Measurements from ENCODE around the gene COL4A5.
"Not testable (repeated sequence)": the region's sequence is repeated elsewhere in the genome, so short reads cannot be mapped to it uniquely, and the experiment has no call there.

COL4A5 gene

DNA sequence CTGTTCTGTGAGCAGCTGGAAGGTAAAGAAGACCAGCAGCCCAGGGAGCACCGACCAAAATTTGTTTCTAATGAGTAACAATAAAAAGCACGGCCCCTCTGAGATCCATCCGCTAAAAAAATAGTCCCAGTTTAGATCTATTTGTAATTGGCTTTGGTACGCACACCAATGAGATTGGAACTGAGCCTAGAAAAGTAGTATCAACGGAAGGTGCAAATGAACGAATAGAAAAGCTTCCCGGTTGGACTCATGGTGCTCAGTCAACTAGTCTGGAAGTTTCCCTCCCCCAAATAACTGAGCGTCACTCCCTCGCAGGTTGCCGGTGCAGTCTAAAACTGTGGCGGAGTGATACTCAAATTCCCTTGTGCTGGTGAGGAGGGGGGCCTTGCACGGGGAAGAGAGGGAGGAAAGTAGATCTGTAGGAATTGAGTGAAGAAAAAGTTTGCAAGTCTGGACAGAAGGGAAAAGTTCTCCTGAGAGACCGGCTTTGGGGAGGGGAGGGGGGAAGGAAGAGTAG lies at the start of gene COL4A5:
TSS of gene COL4A5 (plus strand) at position 413 of the 517 bp plus-strand sequence. CDS start 288 bp downstream, outside the sequence.
- no peak for DNase-seq

DNA sequence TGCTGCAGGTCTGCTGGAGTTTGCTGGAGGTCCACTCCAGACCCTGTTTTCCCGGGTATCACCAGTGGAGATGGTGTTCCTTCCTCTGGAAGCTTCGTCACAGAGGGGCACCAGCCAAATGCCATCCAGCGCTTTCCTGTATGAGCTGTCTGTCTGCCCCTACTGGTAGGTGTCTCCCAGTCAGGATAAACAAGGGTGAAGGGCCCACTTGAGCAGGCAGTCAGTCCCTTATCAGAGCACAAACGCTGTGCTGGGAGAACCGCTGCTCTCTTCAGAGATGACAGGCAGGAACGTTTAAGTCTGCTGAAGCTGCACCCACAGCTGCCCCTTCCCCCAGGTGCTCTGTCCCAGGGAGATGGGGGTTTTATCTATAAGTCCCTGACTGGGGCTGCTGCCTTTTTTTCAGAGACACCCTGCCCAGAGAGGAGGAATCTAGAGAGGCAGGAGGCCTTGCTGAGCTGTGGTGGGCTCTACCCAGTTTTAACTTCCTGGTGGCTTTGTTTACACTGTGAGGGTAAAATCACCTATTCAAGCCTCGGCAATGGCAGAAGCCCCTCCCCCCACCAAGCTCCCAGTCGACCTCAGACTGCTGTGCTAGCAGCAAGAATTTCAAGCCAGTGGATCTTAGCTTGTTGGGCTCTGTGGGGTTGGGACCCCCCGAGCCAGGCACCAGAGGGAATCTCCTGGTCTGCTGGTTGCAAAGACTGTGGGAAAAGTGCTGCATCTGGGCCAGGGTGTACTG lies 48.5 kb upstream of the COL4A5 start:
- not testable (repeated sequence) for DNase-seq

DNA sequence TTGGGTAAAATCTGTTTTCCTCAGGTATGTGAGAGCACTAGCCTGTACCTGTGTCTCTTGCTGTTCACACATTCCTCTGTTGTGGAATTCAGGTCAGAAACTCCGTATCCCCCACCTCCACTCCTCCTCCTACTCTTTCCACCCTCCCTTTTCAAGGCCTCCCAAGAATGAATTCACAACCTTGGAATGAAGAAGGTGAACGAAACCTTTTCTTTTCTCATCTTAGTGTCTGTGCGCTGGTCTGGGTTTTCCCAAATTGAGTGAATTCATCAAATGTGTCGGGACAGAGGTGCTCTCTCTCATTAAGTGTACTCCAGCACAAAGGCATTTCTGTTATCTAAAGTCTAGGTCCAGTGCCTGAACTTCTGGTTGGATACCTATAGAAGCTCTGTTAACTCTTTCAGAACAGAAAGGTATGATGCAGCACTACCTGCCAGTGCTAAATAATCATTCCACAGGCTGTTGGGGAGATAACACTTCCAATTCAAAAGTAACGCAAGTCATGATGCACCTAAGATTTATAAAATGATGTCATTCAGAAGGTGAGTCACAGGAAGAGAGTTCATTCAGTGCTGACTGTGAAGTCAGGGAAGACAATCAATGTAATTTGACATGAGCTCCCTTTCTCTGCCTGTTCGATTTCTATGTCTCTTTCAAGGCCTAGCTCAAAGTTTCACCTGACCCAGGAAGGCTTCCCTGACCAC lies 43.3 kb upstream of the COL4A5 start:
- DNase-seq, result no peak

DNA sequence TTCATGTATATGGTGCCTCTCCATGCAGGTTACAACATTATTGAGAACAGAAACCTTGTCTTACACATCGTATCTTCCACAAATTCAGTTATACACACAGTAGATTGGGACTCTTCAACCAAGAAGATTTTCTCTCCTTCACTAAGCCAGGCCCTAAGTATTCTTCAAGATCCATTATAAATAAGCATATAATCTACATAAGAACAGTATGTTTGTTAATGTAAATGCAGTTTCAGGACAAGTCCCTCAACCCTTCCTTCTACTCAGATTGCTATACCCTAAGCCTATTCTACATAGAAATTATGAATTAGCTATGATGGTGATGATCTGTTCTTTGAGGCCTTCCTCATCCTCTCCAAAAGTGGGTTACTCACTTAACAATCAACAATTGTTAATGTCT lies 42.7 kb upstream of the COL4A5 start:
- no peak for DNase-seq

DNA sequence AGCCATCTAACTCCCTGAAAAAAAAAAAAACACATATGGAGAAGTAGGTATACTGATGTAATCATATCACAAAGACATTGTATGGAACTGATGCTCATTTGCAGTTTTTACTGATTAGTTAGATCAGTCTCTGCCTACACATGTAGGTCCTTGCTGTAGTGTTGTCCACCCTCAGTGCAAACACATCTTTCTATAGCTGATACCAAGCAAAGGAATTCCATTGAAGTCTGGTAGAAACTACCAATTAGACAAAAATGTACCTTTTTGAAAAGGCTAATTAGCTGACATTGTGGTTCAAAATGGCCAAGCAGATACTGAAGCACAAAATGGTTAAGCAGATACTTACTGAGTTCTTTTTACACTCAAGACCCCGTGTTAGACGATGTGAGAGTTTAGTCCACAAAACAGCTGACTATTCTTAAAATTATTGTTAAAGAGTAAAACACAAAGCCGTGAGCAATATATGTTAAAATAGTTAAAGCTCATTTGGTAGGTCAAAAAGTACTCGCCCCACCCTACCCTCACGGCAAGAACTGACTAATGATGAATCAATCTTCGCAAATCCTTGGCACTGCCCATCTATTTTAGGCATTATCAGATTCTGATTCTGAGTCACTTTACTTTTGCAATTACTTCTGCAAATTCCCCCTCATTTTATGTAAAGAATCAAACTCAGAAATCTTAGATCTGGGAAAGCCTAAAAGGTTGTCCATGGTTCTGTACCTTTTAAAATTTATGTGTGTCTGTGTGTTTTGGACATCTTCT lies 41.8 kb upstream of the COL4A5 start:
- DNase-seq, result no peak

DNA sequence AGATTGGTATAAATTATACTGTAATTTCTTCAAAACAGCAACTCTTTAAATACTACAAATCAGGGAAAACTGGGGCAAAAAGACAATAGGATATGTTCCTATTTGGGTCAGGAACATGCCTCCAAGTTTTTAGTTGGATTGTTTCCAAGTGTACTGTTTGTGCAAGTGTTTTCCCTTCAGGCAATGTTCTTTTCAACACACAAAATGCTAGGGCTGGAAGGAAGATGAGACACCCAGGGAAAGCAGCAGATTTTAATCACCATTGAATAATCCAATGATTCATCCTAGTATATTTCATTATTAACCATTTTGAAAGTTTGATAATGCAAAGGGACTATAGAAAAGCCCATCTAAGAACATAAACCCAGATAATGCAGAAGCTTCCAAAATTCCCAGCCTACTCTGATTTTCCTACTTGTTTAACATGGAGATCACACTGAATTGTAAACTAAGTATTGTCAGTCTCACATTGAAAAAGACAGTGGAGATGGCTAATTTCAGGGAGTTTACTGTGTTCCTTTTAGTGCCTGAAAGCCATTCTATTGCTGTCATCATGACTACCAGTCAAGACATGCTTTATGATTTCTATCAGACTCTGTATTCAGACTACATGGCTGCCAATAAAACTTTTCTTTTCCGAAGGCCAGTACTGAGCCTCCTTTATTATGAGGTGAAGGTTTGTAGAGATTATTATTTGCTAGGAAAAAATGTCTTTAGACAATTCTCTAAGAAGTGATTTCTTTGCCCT lies 40.0 kb upstream of the COL4A5 start:
- no peak for DNase-seq

DNA sequence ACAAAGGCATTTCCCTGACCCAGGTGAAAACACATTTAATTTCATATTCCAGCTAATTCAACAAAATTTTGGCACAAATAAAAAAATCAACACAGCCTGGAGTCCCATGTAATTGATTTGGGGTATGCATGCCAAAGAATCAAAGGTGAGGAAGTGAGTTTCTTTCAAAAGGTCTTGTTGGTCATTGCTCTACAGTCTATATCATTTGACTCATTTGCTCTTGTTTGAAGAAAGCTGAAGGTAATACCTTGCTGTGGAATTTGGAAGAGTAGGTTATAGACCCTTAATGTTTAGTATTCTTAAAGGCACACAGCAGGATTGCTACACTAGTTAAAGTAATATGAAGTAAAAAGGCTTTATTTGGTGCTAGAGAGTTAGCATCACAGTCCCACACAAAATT lies 26.9 kb upstream of the COL4A5 start:
- DNase-seq, result no peak

DNA sequence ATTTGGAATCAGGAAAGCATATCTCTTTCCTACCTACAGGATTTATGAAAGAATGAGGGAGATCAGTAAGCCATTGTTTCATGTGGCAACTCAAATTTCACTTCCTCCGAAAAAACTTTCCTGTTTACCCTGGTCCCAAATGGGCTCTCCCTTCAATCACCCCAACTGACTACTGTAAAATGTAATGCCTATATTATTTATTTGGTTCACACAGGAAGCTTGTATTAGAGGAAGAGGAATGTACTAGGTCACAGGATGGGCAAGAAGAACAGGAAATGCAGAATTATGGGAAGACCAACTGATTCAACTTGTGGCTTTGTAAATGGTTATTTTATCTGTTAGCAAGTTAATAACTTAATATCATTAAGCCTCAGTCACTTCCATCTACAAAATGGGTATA lies 24.5 kb upstream of the COL4A5 start:
- DNase-seq, result no peak

DNA sequence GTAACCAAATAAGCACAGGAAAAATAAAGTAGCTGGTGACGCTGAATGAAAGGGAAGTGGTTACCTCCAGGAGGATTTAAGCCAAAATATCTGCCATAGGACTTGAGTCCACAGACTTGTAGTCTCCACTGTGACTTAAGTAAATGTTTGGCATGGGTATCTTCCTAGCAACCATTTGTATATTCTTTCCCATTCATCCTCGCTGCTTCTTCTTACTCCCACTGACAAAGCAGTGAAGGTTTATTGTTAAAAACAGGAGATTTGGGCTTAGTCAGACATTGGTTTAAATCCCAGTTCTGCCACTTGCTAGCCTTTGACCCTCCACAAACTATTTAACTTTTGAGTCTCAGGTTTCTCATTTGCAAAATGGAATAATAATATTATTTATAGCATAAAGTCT lies 23.7 kb upstream of the COL4A5 start:
- no peak for DNase-seq

DNA sequence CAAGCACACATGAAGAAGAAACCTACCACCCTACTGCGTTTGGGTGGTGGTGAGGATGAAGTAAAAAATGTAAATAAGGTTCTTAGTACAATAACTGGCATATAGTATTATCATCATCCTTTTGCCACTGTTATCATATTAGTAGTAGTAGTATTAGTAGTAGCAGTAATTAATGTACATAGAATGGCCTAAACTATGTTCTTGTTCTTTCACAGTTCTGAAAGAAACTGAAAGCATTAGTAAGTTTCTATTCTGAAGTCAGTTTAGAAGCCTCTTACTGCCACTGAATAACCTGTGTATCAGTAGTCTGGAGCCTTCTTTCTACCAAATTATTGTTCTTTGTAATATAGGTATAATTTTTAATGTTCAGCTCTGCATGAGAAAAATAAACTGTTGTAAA lies 22.4 kb upstream of the COL4A5 start:
- no peak for DNase-seq

DNA sequence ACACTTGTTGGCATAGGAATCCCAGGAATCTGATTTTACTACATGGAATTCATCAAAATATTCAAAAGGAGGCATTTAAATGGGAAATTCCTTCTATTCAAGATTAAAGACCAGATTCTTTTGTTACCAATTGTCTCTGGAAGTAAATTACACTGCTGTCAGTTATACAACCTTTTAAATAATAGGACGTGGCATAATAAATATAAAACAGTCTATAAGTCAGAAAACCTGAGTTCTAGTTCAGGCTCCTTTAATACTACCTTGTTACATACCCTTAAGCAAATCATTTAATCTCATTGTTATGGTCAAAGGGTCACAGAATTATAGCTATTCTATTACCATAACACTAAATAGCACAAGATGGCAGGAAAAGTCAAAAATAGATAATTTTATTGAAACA lies 20.2 kb upstream of the COL4A5 start:
- DNase-seq, result no peak

DNA sequence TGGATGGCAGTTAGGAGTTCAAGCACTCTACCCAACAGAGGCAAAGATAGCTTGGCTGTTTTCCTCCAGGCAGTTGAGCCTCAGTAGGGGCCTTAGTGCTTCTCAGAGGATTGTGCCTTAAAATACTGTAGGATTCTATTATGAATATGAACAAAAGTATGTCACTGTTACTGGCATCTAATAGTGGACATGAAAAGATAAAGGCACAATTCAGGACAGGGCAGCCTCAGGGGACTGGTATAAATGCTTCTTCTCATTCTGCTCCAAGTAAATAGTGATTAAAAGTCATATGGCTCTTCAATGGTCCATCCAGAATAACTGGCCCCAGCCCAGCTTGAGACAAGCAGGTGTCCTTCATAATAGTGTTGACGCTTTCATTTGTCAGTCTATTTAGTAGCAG lies 19.2 kb upstream of the COL4A5 start:
- no peak for DNase-seq

DNA sequence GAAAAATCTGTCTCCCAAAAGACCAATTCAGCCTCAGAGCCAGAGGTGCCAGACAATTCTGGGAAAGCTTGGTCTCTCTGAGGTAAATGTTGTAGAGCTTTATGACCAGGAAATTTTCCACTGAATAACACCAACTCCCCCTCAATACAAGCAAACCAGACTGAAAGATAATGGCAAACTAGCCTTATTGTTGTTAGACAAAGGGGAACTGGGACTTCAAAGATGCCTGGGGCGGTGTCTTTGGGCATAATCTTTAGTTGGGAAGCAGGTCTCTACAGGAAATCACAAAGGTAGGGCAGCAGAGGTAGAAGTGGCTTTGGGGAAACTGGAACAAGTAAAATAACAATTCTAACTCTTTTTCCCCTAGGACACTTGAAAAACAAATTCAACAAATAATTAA lies 13.4 kb upstream of the COL4A5 start:
- DNase-seq, result no peak

DNA sequence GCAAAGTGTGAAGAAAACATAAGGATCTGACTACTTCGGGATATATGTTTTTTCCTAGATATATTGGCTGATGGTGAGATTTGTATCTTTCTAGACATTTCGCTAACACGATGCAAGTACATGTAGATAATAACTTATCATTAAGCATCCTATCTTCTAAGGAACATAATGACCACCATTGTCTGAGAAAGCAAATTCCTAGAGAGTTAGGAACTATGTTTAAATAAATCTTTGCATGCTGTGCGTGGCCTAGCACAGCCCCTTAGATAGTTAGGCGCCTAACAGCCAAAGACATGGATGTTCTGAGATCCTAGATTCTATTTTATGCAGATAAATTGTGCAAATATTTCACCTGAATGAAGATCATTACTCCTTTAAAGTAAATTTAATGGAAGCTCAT lies 4.4 kb upstream of the COL4A5 start:
- DNase-seq, result no peak

DNA sequence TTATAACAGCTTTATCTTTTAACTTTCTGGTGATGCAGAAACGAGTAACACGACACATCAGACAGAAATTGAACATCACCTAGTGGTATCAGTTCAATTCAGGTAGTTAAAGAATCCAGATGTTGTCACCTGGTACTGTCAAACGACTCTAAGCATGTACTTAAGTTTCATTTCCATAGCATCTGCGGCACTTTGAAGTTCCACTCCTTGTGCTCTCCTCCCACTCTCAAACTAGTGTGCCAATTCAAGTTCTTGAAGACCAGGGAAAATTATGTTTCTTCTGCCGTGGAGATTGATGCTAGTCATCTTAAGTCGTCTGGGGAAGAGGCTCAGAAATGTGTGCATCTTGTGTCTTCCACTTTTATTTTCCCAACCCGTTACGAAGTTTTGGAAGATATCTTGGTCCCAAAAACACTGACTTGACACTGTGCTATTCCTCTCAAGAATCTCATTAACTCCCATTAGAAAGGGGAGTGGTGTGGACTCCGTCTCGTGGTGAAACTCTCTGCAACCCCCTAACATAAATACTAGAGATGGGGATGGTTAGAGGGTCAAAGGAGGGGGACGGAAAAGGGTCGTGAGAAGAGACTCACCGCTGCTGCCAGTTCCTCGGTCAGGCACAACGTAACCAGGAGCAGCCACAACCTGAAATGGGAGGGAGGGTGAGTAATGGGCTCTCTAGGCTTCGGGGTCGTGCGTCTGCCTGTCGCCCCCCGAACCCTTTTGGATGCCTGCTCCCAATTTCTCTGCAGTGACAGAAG lies 2.1 kb upstream of the COL4A5 start:
- no peak for DNase-seq

DNA sequence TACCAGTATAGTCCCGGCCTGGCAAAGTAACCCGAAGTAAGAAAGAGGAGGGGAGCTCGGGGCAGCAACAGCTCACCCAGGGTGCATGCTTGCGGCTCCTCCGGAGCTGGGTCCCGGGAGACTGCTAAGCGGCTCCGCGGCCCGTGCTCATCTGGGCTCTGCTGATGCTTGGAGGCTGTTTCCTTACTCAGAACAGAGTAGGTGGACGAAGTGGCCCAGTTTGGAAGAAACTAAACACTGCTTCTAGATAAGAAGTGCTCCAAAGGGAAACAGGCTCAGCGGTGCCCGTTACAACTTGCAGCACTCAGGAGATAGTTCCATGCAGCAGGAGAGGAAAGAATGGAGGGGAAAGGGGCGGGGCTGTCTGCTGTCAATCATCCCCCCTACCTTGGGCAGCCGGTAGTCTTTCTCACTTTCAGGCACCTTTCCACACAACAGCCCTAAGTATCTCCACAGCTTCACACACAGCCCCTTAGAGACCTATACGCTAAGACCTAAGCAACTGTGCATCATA lies 1.5 kb upstream of the COL4A5 start, which contains the start of gene COL4A6:
TSS of gene COL4A6 (minus strand) at position 313 of the 514 bp plus-strand sequence. CDS start at position 87, 226 bp downstream.
- DNase-seq, result no peak

DNA sequence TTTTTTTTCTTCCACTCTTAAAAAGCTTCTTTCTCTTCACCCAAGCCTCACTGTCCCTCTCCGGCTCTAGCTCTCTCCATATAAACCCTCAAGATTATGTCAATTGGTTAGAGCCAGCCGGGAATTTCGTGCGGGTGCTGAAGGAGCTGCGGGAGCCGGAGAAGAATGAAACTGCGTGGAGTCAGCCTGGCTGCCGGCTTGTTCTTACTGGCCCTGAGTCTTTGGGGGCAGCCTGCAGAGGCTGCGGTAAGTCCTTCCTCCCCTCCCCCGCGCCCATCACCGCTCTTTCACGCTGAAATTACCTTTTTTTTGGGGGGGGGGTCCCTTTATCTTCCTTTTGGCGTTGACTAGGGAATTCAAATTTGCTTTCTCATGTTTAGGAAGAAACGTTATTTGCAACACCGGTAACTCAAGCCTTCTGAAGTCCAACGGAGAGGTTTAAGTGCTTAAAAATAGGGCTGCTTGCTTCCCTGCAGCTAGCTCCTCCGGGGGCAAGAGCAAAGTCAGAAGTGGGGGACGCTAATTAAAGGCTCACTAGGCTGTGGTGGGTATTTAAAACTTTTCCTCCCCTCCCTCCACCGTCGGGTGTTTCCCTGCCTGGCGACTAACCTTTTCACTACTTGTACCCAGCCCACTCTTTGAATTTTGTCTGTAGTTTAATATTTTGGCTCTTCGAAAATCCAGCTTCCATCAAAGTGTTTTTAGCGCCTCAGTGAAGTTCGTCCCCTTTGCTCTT lies 491 bp downstream of the COL4A5 start:
- DNase-seq, result no peak

DNA sequence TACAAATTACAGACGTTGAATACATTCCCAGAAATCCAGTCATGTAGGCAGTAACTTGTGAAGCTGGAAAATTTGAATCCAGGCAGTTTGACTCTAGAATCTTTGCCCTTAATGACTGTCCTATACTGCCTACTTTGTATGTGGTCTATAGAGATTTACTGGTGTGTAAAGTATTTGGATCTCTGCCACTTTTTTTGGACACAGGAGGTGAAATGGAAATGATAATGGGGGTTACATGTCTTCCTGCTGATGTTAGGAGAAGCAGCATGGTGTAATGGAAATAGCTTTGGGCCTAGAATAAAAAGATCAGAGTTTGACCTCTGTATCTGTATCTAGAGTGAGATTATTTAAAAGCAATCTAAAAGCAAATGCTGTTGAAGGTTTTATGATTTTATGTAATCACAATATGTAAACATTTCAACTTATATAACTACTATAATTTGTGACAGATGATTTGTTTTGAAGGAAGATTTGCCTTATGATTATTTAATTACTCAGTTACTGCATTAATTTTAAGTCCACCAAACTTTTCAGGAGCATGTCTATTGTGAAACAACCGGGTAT lies 3.3 kb downstream of the COL4A5 start:
- DNase-seq, result no peak

DNA sequence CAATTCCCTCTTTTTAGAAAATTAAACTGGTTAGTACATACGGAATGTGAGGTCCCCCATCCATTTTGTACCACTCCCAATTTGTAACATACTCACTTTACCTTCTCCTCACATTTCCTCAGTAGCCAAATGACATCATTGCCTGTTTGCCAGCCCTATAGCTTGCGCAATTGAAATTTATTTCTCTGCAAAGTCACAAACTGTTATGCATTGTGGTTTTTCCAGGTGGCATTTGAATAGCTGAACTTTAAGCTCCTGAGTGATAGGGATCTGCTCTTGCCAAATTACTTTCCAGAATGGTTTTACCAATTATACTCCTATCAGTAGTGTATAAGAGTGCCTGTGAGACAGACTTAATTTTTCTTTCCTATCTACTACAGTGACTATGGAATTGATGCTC lies 7.7 kb downstream of the COL4A5 start:
- no peak for DNase-seq

DNA sequence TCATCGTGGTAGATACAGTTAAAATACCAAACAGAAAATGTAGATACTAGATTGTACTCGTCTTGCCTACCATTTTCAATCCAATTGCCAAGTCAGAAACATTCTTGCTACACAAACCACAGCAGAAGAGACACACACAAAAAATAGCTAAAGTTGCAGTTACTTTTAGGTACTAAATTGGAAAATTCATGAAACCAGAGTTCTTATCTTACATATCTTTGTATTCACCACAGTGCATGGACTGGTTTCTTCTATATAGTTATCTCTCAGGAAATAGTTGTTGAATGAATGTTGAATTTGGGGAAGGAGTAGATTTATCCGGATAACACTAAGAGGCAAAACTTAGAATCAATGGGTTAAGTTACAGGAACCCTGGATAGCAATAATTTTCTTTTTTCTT lies 14.2 kb downstream of the COL4A5 start:
- no peak for DNase-seq

Measured in 8988T (cell line).